ENCODE results near the gene CCL28. TPM values are rescaled to one million over a fixed set of nuclear protein-coding genes. Genes with fewer than 3 reads are reported as not detected.

The CCL28 gene
- total RNA-seq, 1 experiment from 2014 or later = 1.6 TPM

DNA sequence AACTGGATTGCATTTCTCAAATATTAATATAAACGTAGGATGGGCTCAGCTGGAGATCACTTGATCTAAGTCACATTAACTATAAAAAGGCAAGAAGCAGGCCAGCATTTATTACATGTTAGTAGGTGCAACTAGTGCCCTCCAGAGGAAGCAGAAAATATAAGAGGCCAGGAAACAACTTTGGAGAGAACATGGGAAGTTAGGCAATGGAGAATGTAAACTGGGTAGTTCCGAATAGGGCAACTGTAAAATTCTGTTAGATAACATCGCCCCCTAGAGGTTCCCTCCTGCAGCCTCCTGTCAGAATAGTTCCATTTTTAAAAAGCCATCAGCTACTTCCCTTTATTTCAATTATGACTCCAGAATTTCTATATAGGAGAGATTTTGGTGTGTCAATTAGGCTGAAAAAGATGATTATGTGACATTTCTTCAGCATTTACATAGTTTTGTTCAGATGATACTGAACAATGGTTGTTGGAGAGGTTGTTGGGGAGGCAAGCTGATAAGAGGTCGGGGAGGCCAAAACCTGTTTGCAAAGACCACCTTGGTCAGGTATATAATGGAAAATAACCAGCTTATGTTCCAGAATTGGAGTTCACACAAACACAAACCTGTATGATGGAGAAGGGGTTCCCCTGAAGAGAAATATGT is 22.4 kb downstream of the CCL28 start:
- no TSS peak for BruUV-seq (replicated peaks)
- CTCF ChIA-PET = interaction anchor here (0.5 to 6.4 kb wide), 68 partner anchors 10 to 625 kb away, joined by 3 to 92 read pairs (median 4); partner anchors contain the start of genes CCL28, HMGCS1, TMEM267 and ZNF131
- intact Hi-C loops (cut with micrococcal nuclease) = loop anchor here (1.0 to 2.0 kb wide), 6 partner anchors 84 to 481 kb away; no protein-coding TSS in a partner anchor
- TF ChIP-seq, protein P1, sequence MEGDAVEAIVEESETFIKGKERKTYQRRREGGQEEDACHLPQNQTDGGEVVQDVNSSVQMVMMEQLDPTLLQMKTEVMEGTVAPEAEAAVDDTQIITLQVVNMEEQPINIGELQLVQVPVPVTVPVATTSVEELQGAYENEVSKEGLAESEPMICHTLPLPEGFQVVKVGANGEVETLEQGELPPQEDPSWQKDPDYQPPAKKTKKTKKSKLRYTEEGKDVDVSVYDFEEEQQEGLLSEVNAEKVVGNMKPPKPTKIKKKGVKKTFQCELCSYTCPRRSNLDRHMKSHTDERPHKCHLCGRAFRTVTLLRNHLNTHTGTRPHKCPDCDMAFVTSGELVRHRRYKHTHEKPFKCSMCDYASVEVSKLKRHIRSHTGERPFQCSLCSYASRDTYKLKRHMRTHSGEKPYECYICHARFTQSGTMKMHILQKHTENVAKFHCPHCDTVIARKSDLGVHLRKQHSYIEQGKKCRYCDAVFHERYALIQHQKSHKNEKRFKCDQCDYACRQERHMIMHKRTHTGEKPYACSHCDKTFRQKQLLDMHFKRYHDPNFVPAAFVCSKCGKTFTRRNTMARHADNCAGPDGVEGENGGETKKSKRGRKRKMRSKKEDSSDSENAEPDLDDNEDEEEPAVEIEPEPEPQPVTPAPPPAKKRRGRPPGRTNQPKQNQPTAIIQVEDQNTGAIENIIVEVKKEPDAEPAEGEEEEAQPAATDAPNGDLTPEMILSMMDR (IDR thresholded peaks at IDR 0.05; ENCODE audit: unreplicated experiment) = peak; percentile 78
- POLR2A ChIA-PET = interaction anchor here (0.6 to 3.9 kb wide), 13 partner anchors 9 to 478 kb away, joined by 3 to 44 read pairs (median 4); partner anchors contain the start of genes C5orf34, CCL28, HMGCS1 and TMEM267
- peak; percentile 90 for DNase-seq (ENCODE audit: unreplicated experiment)
- Mint-ChIP-seq H3K9me3 (ENCODE audit: unreplicated experiment) (no peaks in the 10 kb centered on the region), H3K4me3 (ENCODE audit: unreplicated experiment) (no peak overlapping the region), H3K27ac (ENCODE audit: low read depth, unreplicated experiment) (no peak overlapping the region), H3K4me1 (ENCODE audit: insufficient read depth, unreplicated experiment) (no peaks in the 10 kb centered on the region), H3K36me3 (ENCODE audit: insufficient read depth, unreplicated experiment) (no peaks in the 10 kb centered on the region), H3K27me3 (ENCODE audit: insufficient read depth, unreplicated experiment) (no peaks in the 10 kb centered on the region)

DNA sequence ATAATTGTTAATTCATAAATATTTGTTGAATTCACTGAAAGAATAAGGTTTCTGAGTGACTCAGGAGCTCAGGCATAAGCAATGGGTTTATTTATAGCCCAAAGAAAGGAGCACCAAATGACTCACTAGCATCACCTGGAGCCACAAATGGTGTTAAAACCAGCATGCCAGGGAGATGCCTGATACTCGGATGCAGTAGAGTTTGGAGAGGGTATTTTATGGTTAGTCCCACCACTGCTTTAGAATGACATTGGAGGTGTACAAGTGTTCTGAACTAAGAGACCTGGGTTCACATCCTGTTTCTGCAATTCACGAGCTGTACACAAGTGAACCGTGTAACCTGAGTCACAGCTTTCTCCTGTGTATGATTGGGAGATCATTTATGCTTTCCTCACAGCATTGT is 25.2 kb downstream of the CCL28 start:
- TF ChIP-seq, protein P1 (IDR thresholded peaks at IDR 0.05; ENCODE audit: unreplicated experiment) = no peak
- Mint-ChIP-seq H3K36me3 (ENCODE audit: insufficient read depth, unreplicated experiment) (peaks cover 10% of the 10 kb centered on the region), H3K27ac (ENCODE audit: low read depth, unreplicated experiment) (no peak overlapping the region), H3K9me3 (ENCODE audit: unreplicated experiment) (no peaks in the 10 kb centered on the region), H3K27me3 (ENCODE audit: insufficient read depth, unreplicated experiment) (no peaks in the 10 kb centered on the region), H3K4me3 (ENCODE audit: unreplicated experiment) (no peak overlapping the region), H3K4me1 (ENCODE audit: insufficient read depth, unreplicated experiment) (no peaks in the 10 kb centered on the region)
- peak; percentile 63 for DNase-seq (ENCODE audit: unreplicated experiment)
- intact Hi-C loops (cut with micrococcal nuclease) = no loop called here
- no TSS peak for BruUV-seq (replicated peaks)
- ChIA-PET CTCF (interaction anchor here (0.7 to 6.4 kb wide), 13 partner anchors 11 to 475 kb away, joined by 3 to 92 read pairs (median 10); partner anchors contain the start of gene HMGCS1), POLR2A (interaction anchor here (0.9 to 3.9 kb wide), 6 partner anchors 71 to 319 kb away, joined by 3 to 44 read pairs (median 4); partner anchors contain the start of genes HMGCS1 and TMEM267)

DNA sequence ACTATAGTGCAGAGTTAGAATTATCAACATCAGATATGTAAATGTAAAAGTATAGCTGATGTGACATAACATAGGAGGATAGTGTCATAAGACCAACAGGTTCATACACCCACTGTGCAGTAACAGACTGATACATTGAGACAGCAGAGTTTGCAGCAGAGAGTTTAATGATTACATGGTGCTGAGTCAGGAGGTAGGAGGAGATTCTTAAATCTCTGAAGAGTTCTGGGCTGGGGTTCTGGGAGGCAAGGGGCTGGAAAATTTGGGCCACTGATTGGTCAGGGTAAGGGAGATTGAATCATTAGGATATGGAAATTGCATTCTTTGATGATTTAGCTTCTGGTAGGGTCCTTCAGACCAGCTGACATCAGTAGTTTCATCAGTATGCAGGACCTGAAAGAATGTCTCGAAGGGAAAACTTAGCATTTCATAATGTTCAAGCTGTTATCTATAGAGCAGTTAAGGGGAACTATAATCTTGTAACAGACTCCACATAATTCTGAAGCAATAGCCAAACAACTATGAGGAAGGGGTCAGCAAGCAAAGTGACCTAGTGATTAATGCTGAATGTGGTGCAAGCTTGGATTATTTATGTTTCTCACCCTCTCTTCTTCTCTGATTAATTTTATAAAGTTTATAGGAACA is 35.6 kb downstream of the CCL28 start:
- Mint-ChIP-seq H3K27ac (ENCODE audit: low read depth, unreplicated experiment) (no peak overlapping the region), H3K36me3 (ENCODE audit: insufficient read depth, unreplicated experiment) (peaks cover 3% of the 10 kb centered on the region), H3K27me3 (ENCODE audit: insufficient read depth, unreplicated experiment) (no peaks in the 10 kb centered on the region), H3K4me1 (ENCODE audit: insufficient read depth, unreplicated experiment) (no peaks in the 10 kb centered on the region), H3K4me3 (ENCODE audit: unreplicated experiment) (no peak overlapping the region), H3K9me3 (ENCODE audit: unreplicated experiment) (no peaks in the 10 kb centered on the region)
- CTCF ChIA-PET = interaction anchor here (1.0 kb wide), 1 partner anchor 13 kb away, joined by 3 read pairs; no protein-coding TSS in a partner anchor
- BruUV-seq (replicated peaks) = no TSS peak
- POLR2A ChIA-PET = interaction anchor here (0.6 kb wide), 1 partner anchor 266 kb away, joined by 3 read pairs; no protein-coding TSS in a partner anchor
- TF ChIP-seq, protein P1 (IDR thresholded peaks at IDR 0.05; ENCODE audit: unreplicated experiment) = no peak
- no peak for DNase-seq (ENCODE audit: unreplicated experiment)
- intact Hi-C loops (cut with micrococcal nuclease) = no loop called here

DNA sequence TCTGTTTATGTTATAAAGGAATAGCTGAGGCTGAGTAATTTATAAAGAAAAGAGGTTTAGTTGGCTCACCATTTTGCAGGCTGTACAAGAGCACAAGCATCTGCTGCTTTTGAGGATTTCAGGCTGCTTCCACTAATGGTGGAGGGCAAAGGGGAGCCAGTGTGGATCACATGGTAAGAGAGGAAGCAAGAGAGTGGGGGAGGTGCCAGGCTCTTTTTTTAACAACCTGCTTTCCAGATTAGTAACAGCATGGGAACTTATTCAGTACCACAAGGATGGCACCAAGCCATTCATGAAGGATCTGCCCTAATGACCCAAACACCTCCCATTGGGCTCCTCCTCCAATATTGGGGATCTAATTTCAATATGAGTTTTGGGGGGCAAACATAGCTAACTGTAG is 40.4 kb downstream of the CCL28 start:
- ChIA-PET POLR2A (interaction anchor here (1.4 kb wide), 1 partner anchor 59 kb away, joined by 3 read pairs; the partner anchor contains the start of gene HMGCS1), CTCF (interaction anchor here (0.8 to 1.3 kb wide), 2 partner anchors 17 to 112 kb away, joined by 3 read pairs; no protein-coding TSS in a partner anchor)
- TF ChIP-seq, protein P1 (IDR thresholded peaks at IDR 0.05; ENCODE audit: unreplicated experiment) = no peak
- H3K36me3 Mint-ChIP-seq (ENCODE audit: insufficient read depth, unreplicated experiment) = no peaks in the 10 kb centered on the region
- no peak for DNase-seq (ENCODE audit: unreplicated experiment)
- no peaks in the 10 kb centered on the region for H3K4me1 Mint-ChIP-seq (ENCODE audit: insufficient read depth, unreplicated experiment)
- intact Hi-C loops (cut with micrococcal nuclease) = no loop called here
- no peaks in the 10 kb centered on the region for H3K27me3 Mint-ChIP-seq (ENCODE audit: insufficient read depth, unreplicated experiment)
- no peak overlapping the region for H3K4me3 Mint-ChIP-seq (ENCODE audit: unreplicated experiment)
- no peak overlapping the region for H3K27ac Mint-ChIP-seq (ENCODE audit: low read depth, unreplicated experiment)
- no TSS peak for BruUV-seq (replicated peaks)
- H3K9me3 Mint-ChIP-seq (ENCODE audit: unreplicated experiment) = no peaks in the 10 kb centered on the region
